Transverse colon (tissue), 4 donors: ENCODE measurements around the gene SCAND1. TPM values are rescaled to one million over a fixed set of nuclear protein-coding genes. Genes with fewer than 3 reads are reported as not detected.
"Not testable (repeated sequence)": the region's sequence is repeated elsewhere in the genome, so short reads cannot be mapped to it uniquely, and the experiment has no call there.

Experiments used
- DNase-seq: peaks from one replicate; pipeline ENCODE4 v3.0.0-alpha.2; 2019
- H3K27ac ChIP-seq, 4 donors: fragments of 200-600 bp; sonication (generic); 2 replicates each; pipeline ENCODE4 v1.5.1; 2016 to 2018; ENCODE audit warnings: inconsistent platforms in 4 of 4
- H3K27me3 ChIP-seq: fragments of 200-600 bp; sonication (generic); 2 replicates; pipeline ENCODE4 v1.5.1; 2017; ENCODE audit warnings: inconsistent platforms
- H3K36me3 ChIP-seq, 4 donors: fragments of 200-600 bp; sonication (generic); 2 replicates each; pipeline ENCODE4 v1.5.1; 2017 to 2019; ENCODE audit warnings: inconsistent platforms in 4 of 4
- H3K4me1 ChIP-seq, 4 donors: fragments of 200-600 bp; sonication (generic); 2 replicates each; pipeline ENCODE4 v1.5.1; 2017 to 2020; ENCODE audit warnings: inconsistent platforms in 4 of 4
- H3K4me3 ChIP-seq, 4 donors: fragments of 200-600 bp; sonication (generic); 1 replicate in 1 of 4; 2 replicates in 3 of 4; pipeline versions ENCODE4 v1.5.1 to v1.6.1; 2017 to 2019; ENCODE audit warnings: inconsistent platforms in 4 of 4
- H3K9me3 ChIP-seq, 2 donors: fragments of 200-600 bp; sonication (generic); 2 replicates each; pipeline ENCODE4 v1.5.1; 2017 to 2019; ENCODE audit warnings: inconsistent platforms in 2 of 2
- EP300 ChIP-seq: sonication (generic); formaldehyde crosslinking; IDR thresholded peaks from one replicate; pipeline ENCODE4 v1.6.1; 2017; ENCODE audit warnings: antibody characterized with exemption, low read depth
- POLR2A ChIP-seq: fragments of 450-650 bp; IDR thresholded peaks from one replicate; pipeline ENCODE4 v1.6.1; 2016; ENCODE audit warnings: antibody characterized with exemption, mild to moderate bottlenecking, moderate library complexity
- POLR2AphosphoS5 ChIP-seq, 3 donors: sonication (generic); formaldehyde crosslinking; IDR thresholded peaks; one replicate each; pipeline ENCODE4 v1.6.1; 2016; ENCODE audit warnings: antibody characterized with exemption in 3 of 3
- WGBS, 2 donors: methylation state at CpG; one replicate each; pipeline ENCODE4 v1.1.5; 2018; ENCODE audit warnings: low coverage in 1 of 2; 5-methylcytosine and 5-hydroxymethylcytosine counted together
- in situ Hi-C, 4 donors: fragments of 200-750 bp; cut with MboI; loops; one replicate each; pipeline versions ENCODE4 v1.15.0 to v1.15.1; 2017; ENCODE audit warnings: low sequenced_read_pairs in 3 of 4, low pct_ligation_motif_present in 1 of 4, low pct_unique_long_range_greater_than_20kb in 1 of 4
- intact Hi-C: fragments of 100-400 bp; cut with DNase I; formaldehyde crosslinking; loops from one replicate; pipeline ENCODE4 v1.15.1; 2023; ENCODE audit warnings: low total_unique reads
- total RNA-seq, 4 donors: library from RNA; depleted of rRNA; stranded (reverse); fragments of >200 nt; gene quantifications; one replicate each; pipeline ENCODE4 v1.1.0, GENCODE V29; 2016
- TF ChIP-seq, protein P1 (sequence below), 5 experiments: fragments of 200-600 bp in 3 of 5; fragments of 450-650 bp in 2 of 5; sonication (generic) in 3 of 5; IDR thresholded peaks; 1 replicate in 2 of 5; 2 replicates in 3 of 5; pipeline ENCODE4 v1.5.1; 2016 to 2017; ENCODE audit warnings: antibody characterized with exemption in 5 of 5, inconsistent platforms in 3 of 5, mild to moderate bottlenecking in 2 of 5, moderate library complexity in 1 of 5

Gene SCAND1
- total RNA-seq, 4 donors from 2014 or later = 80.8 to 152 (median 109) TPM

DNA sequence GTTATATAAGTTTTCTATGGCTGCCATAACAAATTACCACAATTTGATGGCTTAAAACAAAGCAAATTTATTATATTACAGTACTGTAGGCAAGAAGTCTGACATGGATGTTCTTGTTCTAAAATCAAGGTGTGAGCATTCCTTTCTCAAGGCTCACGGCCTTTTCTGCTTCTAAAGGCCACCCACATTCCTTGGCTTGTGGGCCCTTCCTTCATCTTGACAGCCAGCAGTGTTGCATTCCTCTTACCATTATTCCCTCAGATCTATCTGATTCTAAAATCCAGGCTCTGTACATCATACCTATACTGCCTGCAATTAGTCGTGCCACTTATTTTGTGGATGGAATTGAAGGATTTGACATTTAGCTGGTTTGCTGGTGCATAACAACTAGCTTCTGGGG, 17.7 kb upstream of the SCAND1 start:
- Histone ChIP-seq H3K9me3 (no peaks in the 10 kb centered on the region), H3K27me3 (no peaks in the 10 kb centered on the region), H3K27ac (no peak overlapping the region), H3K4me3 (no peak overlapping the region), H3K4me1 (peaks cover 0 to under 1% (median 0%) of the 10 kb centered on the region in 4 donors), H3K36me3 (no peaks in the 10 kb centered on the region)
- in situ Hi-C loops (no loop called here), intact Hi-C loops (no loop called here)
- TF ChIP-seq POLR2A = no peak
- TF ChIP-seq POLR2AphosphoS5 (IDR thresholded peaks at IDR 0.05) = no peak
- TF ChIP-seq EP300 = no peak
- 90 to 100% methylated on average over 2 of the region's 2 CpGs for WGBS, 2 donors
- DNase-seq = no peak

DNA sequence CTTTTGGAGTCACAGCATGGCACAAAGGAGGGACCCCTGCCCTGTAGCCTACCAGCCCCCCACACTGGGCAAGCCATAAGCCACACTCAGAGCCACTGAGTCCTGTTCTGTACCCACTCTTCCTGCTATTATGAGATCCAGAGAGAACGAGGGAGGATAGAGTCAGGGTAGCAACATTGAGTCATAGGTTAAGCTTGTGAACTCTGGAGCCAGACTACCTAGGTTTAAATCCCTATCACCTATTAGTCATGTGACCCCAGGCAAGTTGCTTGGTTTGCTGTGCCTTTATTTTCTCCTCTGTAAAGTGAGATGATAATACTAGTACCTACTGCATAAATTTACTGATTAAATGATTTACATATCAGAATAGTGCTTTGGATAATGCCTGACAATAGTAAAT, 14.6 kb upstream of the SCAND1 start:
- Histone ChIP-seq H3K4me3 (no peak overlapping the region), H3K4me1 (peaks cover 0 to 8% (median 3%) of the 10 kb centered on the region in 4 donors), H3K27ac (no peak overlapping the region), H3K27me3 (no peaks in the 10 kb centered on the region), H3K36me3 (no peaks in the 10 kb centered on the region), H3K9me3 (no peaks in the 10 kb centered on the region)
- in situ Hi-C loops = no loop called here
- intact Hi-C loops = loop anchor here (2.0 kb wide), 1 partner anchor 64 kb away; no protein-coding TSS in a partner anchor
- TF ChIP-seq POLR2A (no peak), EP300 (no peak), POLR2AphosphoS5 (IDR thresholded peaks at IDR 0.05) (no peak)
- TF ChIP-seq, protein P1, sequence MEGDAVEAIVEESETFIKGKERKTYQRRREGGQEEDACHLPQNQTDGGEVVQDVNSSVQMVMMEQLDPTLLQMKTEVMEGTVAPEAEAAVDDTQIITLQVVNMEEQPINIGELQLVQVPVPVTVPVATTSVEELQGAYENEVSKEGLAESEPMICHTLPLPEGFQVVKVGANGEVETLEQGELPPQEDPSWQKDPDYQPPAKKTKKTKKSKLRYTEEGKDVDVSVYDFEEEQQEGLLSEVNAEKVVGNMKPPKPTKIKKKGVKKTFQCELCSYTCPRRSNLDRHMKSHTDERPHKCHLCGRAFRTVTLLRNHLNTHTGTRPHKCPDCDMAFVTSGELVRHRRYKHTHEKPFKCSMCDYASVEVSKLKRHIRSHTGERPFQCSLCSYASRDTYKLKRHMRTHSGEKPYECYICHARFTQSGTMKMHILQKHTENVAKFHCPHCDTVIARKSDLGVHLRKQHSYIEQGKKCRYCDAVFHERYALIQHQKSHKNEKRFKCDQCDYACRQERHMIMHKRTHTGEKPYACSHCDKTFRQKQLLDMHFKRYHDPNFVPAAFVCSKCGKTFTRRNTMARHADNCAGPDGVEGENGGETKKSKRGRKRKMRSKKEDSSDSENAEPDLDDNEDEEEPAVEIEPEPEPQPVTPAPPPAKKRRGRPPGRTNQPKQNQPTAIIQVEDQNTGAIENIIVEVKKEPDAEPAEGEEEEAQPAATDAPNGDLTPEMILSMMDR (IDR thresholded peaks at IDR 0.05) = no peak
- DNase-seq = no peak
- WGBS, 2 donors = 58% methylated on average over 1 of the region's 1 CpG; no CpG with 5 or more reads in 1 of the 2 donors

DNA sequence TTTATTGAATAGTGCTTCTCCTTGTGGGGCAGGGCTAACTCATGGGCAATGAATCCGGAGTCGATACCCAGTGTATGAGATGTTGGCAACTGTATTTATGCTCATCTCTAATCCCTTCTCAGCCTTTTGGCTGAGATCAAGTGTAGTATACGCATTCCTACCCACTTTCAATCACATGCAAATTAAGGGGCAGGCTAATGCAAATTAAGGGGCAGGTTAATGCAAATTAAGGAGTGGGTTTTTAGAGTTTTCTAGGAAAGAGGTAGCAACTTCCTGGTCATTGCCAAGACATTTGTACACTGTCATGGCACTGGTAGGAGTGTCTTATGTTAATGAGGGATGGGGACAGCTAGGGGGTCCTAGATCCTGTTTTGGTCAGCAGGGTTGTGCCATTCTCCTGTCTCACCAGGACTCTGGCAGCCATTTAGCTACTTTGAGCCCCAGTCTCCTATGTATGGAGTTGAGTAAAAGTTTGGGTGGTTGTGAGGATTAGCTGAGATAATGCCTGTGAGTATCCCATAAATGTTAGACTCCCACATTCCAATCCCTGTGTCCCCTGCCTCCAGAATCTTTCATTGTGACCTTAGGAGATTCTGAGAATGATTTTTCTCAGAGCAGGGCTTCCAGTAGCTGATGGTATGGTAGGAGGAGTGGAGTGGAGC, 13.8 kb upstream of the SCAND1 start, which contains the start of gene CNBD2:
Gene CNBD2, plus strand, starts transcription at position 612 of the 662 bp plus-strand sequence. CDS start 173 bp downstream, outside the sequence.
- no peak for DNase-seq
- Histone ChIP-seq H3K27me3 (no peaks in the 10 kb centered on the region), H3K4me3 (no peak within 1 kb of the TSS), H3K36me3 (no peaks in the 10 kb centered on the region), H3K9me3 (no peaks in the 10 kb centered on the region), H3K27ac (no peak within 1 kb of the TSS), H3K4me1 (peaks cover 0 to 11% (median 5%) of the 10 kb centered on the region in 4 donors)
- TF ChIP-seq POLR2AphosphoS5 (IDR thresholded peaks at IDR 0.05) = no peak
- TF ChIP-seq EP300 = no peak
- TF ChIP-seq, protein P1 (IDR thresholded peaks at IDR 0.05) = no peak
- TF ChIP-seq POLR2A = no peak
- intact Hi-C loops = loop anchor here (2.0 kb wide), 1 partner anchor 65 kb away; no protein-coding TSS in a partner anchor
- in situ Hi-C loops = no loop called here
- 86% methylated on average over 3 of the region's 3 CpGs; no CpG with 5 or more reads in 1 of the 2 donors for WGBS, 2 donors

DNA sequence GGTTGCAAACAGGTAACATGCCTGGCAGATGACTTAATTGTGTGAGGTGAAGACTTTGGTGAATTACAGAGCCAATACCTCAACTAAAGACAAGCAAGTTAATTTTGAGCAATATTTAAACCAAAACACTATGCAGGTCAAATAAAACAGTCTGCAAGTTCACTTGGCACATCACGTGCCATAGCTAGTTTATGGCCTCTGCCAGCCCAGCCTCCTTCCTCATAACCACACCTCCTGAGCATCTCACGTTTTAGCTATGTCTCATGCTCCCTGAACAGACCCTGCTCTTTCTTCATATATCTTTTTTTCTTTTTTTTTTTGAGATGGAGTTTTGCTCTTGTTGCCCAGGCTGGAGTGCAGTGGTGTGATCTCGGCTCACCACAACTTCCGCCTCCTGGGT, 9.6 kb upstream of the SCAND1 start:
- intact Hi-C loops (no loop called here), in situ Hi-C loops (no loop called here)
- Histone ChIP-seq H3K9me3 (no peaks in the 10 kb centered on the region), H3K4me1 (peaks cover 0 to 11% (median 5%) of the 10 kb centered on the region in 4 donors), H3K27ac (no peak overlapping the region), H3K36me3 (no peaks in the 10 kb centered on the region), H3K4me3 (no peak overlapping the region), H3K27me3 (no peaks in the 10 kb centered on the region)
- whole genome bisulfite sequencing, 2 donors = 59 to 74% methylated on average over 4 of the region's 4 CpGs
- peak; percentile 45 for DNase-seq
- TF ChIP-seq POLR2AphosphoS5 (IDR thresholded peaks at IDR 0.05) (no peak), EP300 (no peak), POLR2A (no peak)
- TF ChIP-seq, protein P1 (IDR thresholded peaks at IDR 0.05) = no peak

DNA sequence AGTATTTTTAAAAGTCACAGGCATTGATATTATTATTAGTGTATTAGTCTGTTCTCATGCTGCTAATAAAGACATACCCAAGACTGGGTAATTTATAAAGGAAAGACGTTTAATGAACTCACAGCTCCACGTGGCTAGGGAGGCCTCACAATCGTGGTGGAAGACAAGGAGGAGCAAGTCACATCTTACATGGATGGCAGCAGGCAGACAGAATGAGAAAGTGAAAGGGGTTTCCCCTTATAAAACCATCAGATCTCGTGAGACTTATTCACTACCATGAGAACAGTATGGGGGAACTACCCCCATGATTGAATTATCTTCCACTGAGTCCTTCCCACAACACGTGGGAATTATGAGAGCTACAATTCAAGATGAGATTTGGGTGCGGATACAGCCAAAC, 5.0 kb upstream of the SCAND1 start:
- peaks cover 9 to 19% (median 10%) of the 10 kb centered on the region in 4 donors for H3K4me1 ChIP-seq
- H3K27me3 ChIP-seq, in situ Hi-C loops, H3K27ac ChIP-seq, intact Hi-C loops, DNase-seq, H3K9me3 ChIP-seq, H3K4me3 ChIP-seq, H3K36me3 ChIP-seq: not testable (repeated sequence)
- 77 to 84% methylated on average over 6 of the region's 6 CpGs for WGBS, 2 donors
